Measurements from ENCODE around the gene CRTAP.
A peak's percentile ranks its signal among the peaks of the same experiment; 100 is the strongest.
"Not testable (repeated sequence)": the region's sequence is repeated elsewhere in the genome, so short reads cannot be mapped to it uniquely, and the experiment has no call there.

The CRTAP gene

GRCh38 chr3:33113772-33114621 lies at the start of gene CRTAP:
TSS of gene CRTAP (plus strand) at chr3:33114014. CDS start at chr3:33114078, 64 bp downstream.
- peak; percentile 88 for DNase-seq

GRCh38 chr3:33064929-33065328 lies 48.9 kb upstream of the CRTAP start:
- peak; percentile 50 for DNase-seq

- DNase-seq, result no peak
These were observed 46.3 kb upstream of the CRTAP start for GRCh38 chr3:33067484-33067883.

GRCh38 chr3:33069862-33070261 lies 44.0 kb upstream of the CRTAP start:
- DNase-seq, result not testable (repeated sequence)

GRCh38 chr3:33071181-33071580 lies 42.6 kb upstream of the CRTAP start:
- DNase-seq, result no peak

GRCh38 chr3:33071946-33072345 lies 41.9 kb upstream of the CRTAP start:
- DNase-seq, result no peak

GRCh38 chr3:33074217-33075067 lies 39.4 kb upstream of the CRTAP start:
- peak; percentile 68 for DNase-seq

- DNase-seq, result no peak
These were observed 37.8 kb upstream of the CRTAP start for GRCh38 chr3:33075995-33076394.

- no peak for DNase-seq
These were observed 36.9 kb upstream of the CRTAP start for GRCh38 chr3:33076952-33077351.

- no peak for DNase-seq
These were observed 35.8 kb upstream of the CRTAP start for GRCh38 chr3:33077976-33078375.

GRCh38 chr3:33079813-33080212 lies 34.0 kb upstream of the CRTAP start:
- DNase-seq, result not testable (repeated sequence)

GRCh38 chr3:33081812-33082211 lies 32.0 kb upstream of the CRTAP start:
- DNase-seq, result no peak

GRCh38 chr3:33083958-33084357 lies 29.9 kb upstream of the CRTAP start:
- DNase-seq, result no peak

GRCh38 chr3:33088691-33089090 lies 25.1 kb upstream of the CRTAP start:
- no peak for DNase-seq

GRCh38 chr3:33089515-33089914 lies 24.3 kb upstream of the CRTAP start:
- DNase-seq, result no peak

GRCh38 chr3:33091746-33092145 lies 22.1 kb upstream of the CRTAP start:
- DNase-seq, result no peak

- DNase-seq, result no peak
These were observed 21.1 kb upstream of the CRTAP start for GRCh38 chr3:33092496-33093254.

GRCh38 chr3:33093847-33094246 lies 20.0 kb upstream of the CRTAP start:
- DNase-seq, result no peak

- no peak for DNase-seq
These were observed 18.4 kb upstream of the CRTAP start for GRCh38 chr3:33095436-33095835.

- peak; percentile 28 for DNase-seq
These were observed 17.5 kb upstream of the CRTAP start for GRCh38 chr3:33096093-33096868.

GRCh38 chr3:33099109-33099645 lies 14.6 kb upstream of the CRTAP start:
- no peak for DNase-seq

GRCh38 chr3:33099701-33100100 lies 14.1 kb upstream of the CRTAP start:
- DNase-seq, result no peak

Data from activated T-cell treated with anti-CD3 and anti-CD28 coated beads, Interleukin-2, amount 50 U/mL, for 1 hour (primary cell).